ENCODE results near the gene MMD2. TPM values are rescaled to one million over a fixed set of nuclear protein-coding genes. Genes with fewer than 3 reads are reported as not detected.

MMD2 gene
- total RNA-seq, 1 donor from 2014 or later = not detected

DNA sequence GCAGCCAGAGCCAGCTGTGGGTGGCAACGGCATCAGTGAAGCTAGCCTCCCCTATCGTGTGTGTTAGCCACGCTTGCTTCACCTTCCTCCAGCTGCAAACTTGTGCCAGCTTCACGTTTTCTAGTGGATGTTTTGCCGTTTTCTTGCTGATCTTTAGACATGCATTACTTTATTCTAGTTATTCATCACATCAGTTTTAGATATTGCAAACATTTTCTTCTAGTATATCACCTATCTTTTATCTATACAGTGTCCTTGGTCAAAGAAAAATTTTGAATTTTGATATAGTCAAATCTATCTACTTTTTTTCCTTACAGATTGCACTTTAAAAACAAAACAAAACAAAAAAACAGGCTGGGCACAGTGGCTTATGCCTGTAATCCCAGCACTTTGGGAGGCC, 90.5 kb downstream of the MMD2 start:
- no peak overlapping the region for H3K4me3 ChIP-seq
- no peaks in the 10 kb centered on the region for H3K9me3 ChIP-seq
- DNase-seq (no peak), ATAC-seq (no peak)
- H3K27ac ChIP-seq = no peak overlapping the region
- intact Hi-C loops (cut with DNase I) = no loop called here
- TF ChIP-seq, protein P1, sequence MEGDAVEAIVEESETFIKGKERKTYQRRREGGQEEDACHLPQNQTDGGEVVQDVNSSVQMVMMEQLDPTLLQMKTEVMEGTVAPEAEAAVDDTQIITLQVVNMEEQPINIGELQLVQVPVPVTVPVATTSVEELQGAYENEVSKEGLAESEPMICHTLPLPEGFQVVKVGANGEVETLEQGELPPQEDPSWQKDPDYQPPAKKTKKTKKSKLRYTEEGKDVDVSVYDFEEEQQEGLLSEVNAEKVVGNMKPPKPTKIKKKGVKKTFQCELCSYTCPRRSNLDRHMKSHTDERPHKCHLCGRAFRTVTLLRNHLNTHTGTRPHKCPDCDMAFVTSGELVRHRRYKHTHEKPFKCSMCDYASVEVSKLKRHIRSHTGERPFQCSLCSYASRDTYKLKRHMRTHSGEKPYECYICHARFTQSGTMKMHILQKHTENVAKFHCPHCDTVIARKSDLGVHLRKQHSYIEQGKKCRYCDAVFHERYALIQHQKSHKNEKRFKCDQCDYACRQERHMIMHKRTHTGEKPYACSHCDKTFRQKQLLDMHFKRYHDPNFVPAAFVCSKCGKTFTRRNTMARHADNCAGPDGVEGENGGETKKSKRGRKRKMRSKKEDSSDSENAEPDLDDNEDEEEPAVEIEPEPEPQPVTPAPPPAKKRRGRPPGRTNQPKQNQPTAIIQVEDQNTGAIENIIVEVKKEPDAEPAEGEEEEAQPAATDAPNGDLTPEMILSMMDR (IDR thresholded peaks at IDR 0.05) = no peak
- no peaks in the 10 kb centered on the region for H3K4me1 ChIP-seq
- H3K36me3 ChIP-seq = no peaks in the 10 kb centered on the region
- H3K27me3 ChIP-seq (ENCODE audit: low read depth) = no peaks in the 10 kb centered on the region

DNA sequence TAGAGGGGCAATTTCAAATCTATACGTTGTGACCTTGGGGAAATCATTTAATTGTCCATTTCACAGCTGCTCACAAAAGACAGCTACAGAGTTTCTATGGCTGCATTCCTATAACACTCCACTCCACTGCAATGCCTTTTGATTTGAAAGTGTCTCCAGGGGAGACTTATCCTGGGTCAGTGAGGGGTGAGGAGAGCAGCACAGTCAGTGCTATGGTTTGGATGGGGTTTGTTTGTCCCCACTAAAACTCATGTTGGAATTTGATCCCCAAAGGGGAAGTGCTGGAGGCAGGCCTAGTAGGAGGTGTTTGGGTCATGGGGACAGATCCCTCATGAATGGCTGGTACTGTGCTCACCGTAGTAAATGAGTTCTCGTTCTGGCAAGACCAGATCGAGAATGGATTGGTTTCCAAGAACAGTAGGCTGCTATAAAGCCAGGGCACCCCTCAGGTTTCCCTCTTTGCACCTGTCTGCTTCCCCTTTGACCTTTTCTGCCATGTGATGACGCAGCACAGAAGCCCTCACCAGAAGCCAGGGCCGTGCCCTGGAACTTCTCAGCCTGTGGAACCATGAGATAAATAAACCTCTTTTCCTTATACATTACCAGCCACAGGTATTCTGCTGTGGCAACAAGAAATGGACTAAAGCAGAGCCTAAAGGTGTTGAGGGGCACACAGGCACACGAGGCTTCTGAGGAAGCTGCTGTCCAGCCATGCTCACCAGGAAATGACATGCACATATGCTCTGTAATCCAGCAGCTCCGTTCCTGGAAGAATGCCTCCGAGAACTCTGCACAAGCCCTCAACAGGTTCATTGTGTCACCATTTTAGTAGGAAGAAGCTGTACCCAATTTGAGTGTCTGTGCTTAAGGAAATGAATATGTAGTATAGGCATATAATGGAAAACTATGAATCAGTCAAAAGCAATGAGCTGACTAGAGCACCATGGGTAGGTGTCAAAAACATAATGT, 92.2 kb downstream of the MMD2 start:
- H3K27ac ChIP-seq = no peak overlapping the region
- TF ChIP-seq, protein P1 (IDR thresholded peaks at IDR 0.05) = no peak
- no peaks in the 10 kb centered on the region for H3K27me3 ChIP-seq (ENCODE audit: low read depth)
- H3K4me3 ChIP-seq = no peak overlapping the region
- no peak for ATAC-seq
- no peak for DNase-seq
- intact Hi-C loops (cut with DNase I) = no loop called here
- no peaks in the 10 kb centered on the region for H3K4me1 ChIP-seq
- H3K36me3 ChIP-seq = no peaks in the 10 kb centered on the region
- no peaks in the 10 kb centered on the region for H3K9me3 ChIP-seq

GRCh38 chr7:4862156-4862555, 96.8 kb downstream of the MMD2 start:
- ATAC-seq (no peak), DNase-seq (no peak)
- Histone ChIP-seq H3K4me1 (no peaks in the 10 kb centered on the region), H3K4me3 (peak overlapping the region; percentile 40), H3K27ac (no peak overlapping the region), H3K9me3 (no peaks in the 10 kb centered on the region), H3K27me3 (ENCODE audit: low read depth) (no peaks in the 10 kb centered on the region), H3K36me3 (no peaks in the 10 kb centered on the region)
- intact Hi-C loops (cut with DNase I) = no loop called here
- TF ChIP-seq, protein P1 (IDR thresholded peaks at IDR 0.05) = no peak

DNA sequence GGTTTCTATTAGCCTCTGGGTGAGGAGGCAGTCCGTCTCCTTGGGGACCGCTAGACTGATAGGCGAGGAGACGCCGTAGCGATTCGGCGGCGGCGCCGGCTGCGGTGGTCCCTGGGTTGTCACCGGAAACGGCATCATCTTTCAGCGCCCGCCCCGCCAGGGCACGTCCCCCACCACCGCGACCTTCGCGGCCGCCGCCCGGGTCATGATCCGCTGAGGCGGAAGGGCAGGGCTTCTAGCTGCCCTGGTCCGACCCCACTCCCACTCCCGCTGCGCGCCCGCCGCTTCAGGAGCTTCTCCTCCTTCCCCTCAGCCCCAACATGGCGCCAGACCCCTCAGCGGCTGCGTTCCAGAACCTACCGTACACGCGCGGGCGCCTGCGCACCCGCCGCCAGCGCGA, 97.3 kb downstream of the MMD2 start, which contains the start of gene PAPOLB:
TSS of gene PAPOLB (minus strand) at position 358 of the 400 bp plus-strand sequence. CDS start at position 138, 220 bp downstream.
- DNase-seq (no peak), ATAC-seq (peak; percentile 33 to 35)
- Histone ChIP-seq H3K4me1 (no peaks in the 10 kb centered on the region), H3K36me3 (no peaks in the 10 kb centered on the region), H3K27me3 (ENCODE audit: low read depth) (no peaks in the 10 kb centered on the region), H3K4me3 (peak within 1 kb of the TSS; percentile 40), H3K9me3 (no peaks in the 10 kb centered on the region), H3K27ac (no peak within 1 kb of the TSS)
- TF ChIP-seq, protein P1 (IDR thresholded peaks at IDR 0.05) = no peak
- intact Hi-C loops (cut with DNase I) = no loop called here

- Histone ChIP-seq H3K27ac (no peak overlapping the region), H3K9me3 (no peaks in the 10 kb centered on the region), H3K4me1 (no peaks in the 10 kb centered on the region), H3K4me3 (peak overlapping the region; percentile 40), H3K36me3 (no peaks in the 10 kb centered on the region), H3K27me3 (ENCODE audit: low read depth) (no peaks in the 10 kb centered on the region)
- ATAC-seq (no peak), DNase-seq (no peak)
- intact Hi-C loops (cut with DNase I) = no loop called here
- TF ChIP-seq, protein P1 (IDR thresholded peaks at IDR 0.05) = no peak
Observed at GRCh38 chr7:4861227-4861626, 97.8 kb downstream of the MMD2 start.
